GM12878 (cell line): ENCODE results near the gene IGSF6. TPM values are rescaled to one million over a fixed set of nuclear protein-coding genes. Genes with fewer than 3 reads are reported as not detected.
A peak's percentile ranks its signal among the peaks of the same experiment; 100 is the strongest.

Experiments
- ETV6 ChIP-seq, 2 experiments: fragments of 450-650 bp in 1 of 2; IDR thresholded peaks in 1 of 2; conservative IDR thresholded peaks in 1 of 2; 2 replicates each; pipeline ENCODE4 v1.6.1; 2014; ENCODE audit warnings: antibody characterized with exemption in 1 of 2, borderline replicate concordance in 1 of 2, low read depth in 1 of 2, mild to moderate bottlenecking in 1 of 2, moderate library complexity in 1 of 2
- EZH2 ChIP-seq: IDR thresholded peaks from 2 replicates; pipeline ENCODE4 v1.6.1; 2012; ENCODE audit warnings: low read depth, mild to moderate bottlenecking, control low read depth, inconsistent platforms, low read length, borderline replicate concordance; ENCODE audit not compliant: control insufficient read depth
- HCFC1 ChIP-seq: fragments of 150-350 bp; IDR thresholded peaks from 2 replicates; pipeline ENCODE4 v1.6.1; 2014; ENCODE audit warnings: low read length
- IKZF1 ChIP-seq: fragments of 450-650 bp; conservative IDR thresholded peaks from 2 replicates; pipeline ENCODE4 v1.6.1; 2017; ENCODE audit warnings: antibody characterized with exemption, mild to moderate bottlenecking
- IKZF2 ChIP-seq, 2 experiments: fragments of 450-650 bp; IDR thresholded peaks; 2 replicates each; pipeline ENCODE4 v1.6.1; 2017; ENCODE audit warnings: mild to moderate bottlenecking in 2 of 2, moderate library complexity in 2 of 2
- MTA2 ChIP-seq: fragments of 450-650 bp; IDR thresholded peaks from 2 replicates; pipeline ENCODE4 v1.6.1; 2016; ENCODE audit warnings: low read depth, mild to moderate bottlenecking, moderate library complexity
- NBN ChIP-seq: fragments of 450-650 bp; IDR thresholded peaks from 2 replicates; pipeline ENCODE4 v1.6.1; 2016
- POLR2A ChIP-seq: IDR thresholded peaks from 2 replicates; pipeline ENCODE4 v1.6.1; 2011; ENCODE audit warnings: low read depth, mild to moderate bottlenecking, low read length
- SMARCA5 ChIP-seq: fragments of 450-650 bp; IDR thresholded peaks from 2 replicates; pipeline ENCODE4 v1.6.1; 2017; ENCODE audit warnings: mild to moderate bottlenecking
- SUZ12 ChIP-seq: fragments of 200-600 bp; sonication (generic); IDR thresholded peaks from one replicate; pipeline ENCODE4 v1.6.1; 2018; ENCODE audit warnings: antibody characterized with exemption, mild to moderate bottlenecking; ENCODE audit not compliant: unreplicated experiment
- TCF12 ChIP-seq: IDR thresholded peaks from 2 replicates; pipeline ENCODE4 v1.6.1; 2011; ENCODE audit warnings: low read depth, mild to moderate bottlenecking, low read length
- ZNF24 ChIP-seq: fragments of 450-650 bp; IDR thresholded peaks from 2 replicates; pipeline ENCODE4 v1.6.1; 2017; ENCODE audit warnings: antibody characterized with exemption, mild to moderate bottlenecking
- polyA plus RNA-seq, 11 experiments: library from polyadenylated mRNA; depleted of rRNA in 4 of 11; unstranded in 6 of 11; stranded (reverse) in 5 of 11; fragments of >200 nt; fragmentation: Nextera tagmentation in 4 of 11; fragmentation: Illumina TruSeq in 1 of 11; extraction: Ambion mirVana in 4 of 11; extraction: Trizol in 1 of 11; gene quantifications; 1 replicate in 1 of 11; 2 replicates in 10 of 11; pipeline versions ENCODE4 v1.2.1 to v1.2.3, GENCODE V29; 2011 to 2016; ENCODE audit warnings: inconsistent platforms in 2 of 11, missing spikeins in 2 of 11, low read depth in 1 of 11
- total RNA-seq, 4 experiments: library from RNA; depleted of rRNA in 3 of 4; stranded (reverse); fragments of >200 nt in 3 of 4; fragmentation: Illumina TruSeq in 1 of 4; extraction: Trizol in 1 of 4; gene quantifications; 2 replicates each; pipeline versions ENCODE4 v1.2.1 to v1.2.3, GENCODE V29; 2013 to 2021
- TF ChIP-seq, protein P1 (sequence below): fragments of 450-650 bp; IDR thresholded peaks from 2 replicates; pipeline ENCODE4 v1.6.1; 2016; ENCODE audit warnings: mild to moderate bottlenecking, moderate library complexity, borderline replicate concordance
- TF ChIP-seq, protein P2 (sequence below): IDR thresholded peaks from 2 replicates; pipeline ENCODE4 v1.6.1; 2012; ENCODE audit warnings: low read depth, low read length, improper control_type of control experiment
- TF ChIP-seq, protein P3 (sequence below): fragments of 450-650 bp; formaldehyde crosslinking; IDR thresholded peaks from 2 replicates; pipeline ENCODE4 v1.5.0; 2022; ENCODE audit warnings: mild to moderate bottlenecking, missing genetic modification characterization
- TF ChIP-seq, protein P4 (sequence below): fragments of 450-650 bp; IDR thresholded peaks from 2 replicates; pipeline ENCODE4 v1.6.1; 2014; ENCODE audit warnings: mild to moderate bottlenecking

The IGSF6 gene
- total and polyA plus RNA-seq, 10 of the 15 experiments (the other 5 are each of a cell fraction or from before 2014, with no cell fraction given): 0.32 to 1.2 (median 0.72) TPM

DNA sequence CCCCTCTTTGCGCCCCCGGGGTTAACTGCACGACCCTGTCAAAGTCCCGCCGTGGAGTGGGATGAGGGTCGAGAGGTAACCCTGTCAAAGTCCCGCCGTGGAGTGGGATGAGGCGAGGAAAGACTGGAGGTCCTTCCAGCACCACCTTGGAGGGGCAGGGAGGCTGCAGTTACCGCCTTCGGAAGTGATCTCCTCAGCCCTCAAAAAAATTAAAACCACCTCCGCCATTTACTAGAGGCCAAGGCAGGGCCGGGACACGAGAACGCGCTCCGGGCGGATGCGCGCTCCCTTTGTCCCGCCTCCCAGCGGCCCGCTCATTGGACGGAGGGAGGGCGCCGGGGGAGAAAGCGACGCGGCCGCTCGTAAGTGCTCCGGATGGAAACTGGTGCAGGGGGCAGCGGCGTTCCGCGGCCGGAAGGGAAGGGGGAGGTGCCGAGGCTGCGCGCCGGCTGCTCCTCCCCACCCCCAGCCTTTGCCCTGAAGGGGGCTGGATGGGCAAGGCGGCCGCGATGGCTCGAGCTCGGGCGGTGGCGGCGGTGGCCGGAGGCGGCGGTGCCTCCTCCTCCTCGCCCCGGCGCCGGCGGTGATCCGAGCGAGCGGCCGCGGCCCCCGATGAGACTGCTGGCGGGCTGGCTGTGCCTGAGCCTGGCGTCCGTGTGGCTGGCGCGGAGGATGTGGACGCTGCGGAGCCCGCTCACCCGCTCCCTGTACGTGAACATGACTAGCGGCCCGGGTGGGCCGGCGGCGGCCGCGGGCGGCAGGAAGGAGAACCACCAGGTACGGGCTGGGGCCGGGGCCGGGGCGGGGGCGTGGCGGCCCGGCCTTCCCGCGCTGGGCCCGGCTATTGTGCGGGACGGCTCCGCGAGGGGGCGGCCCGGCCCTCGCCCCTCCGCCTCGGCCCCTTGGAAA, 53.0 kb downstream of the IGSF6 start, which contains the start of gene METTL9 (continued):
- TF ChIP-seq, protein P1, sequence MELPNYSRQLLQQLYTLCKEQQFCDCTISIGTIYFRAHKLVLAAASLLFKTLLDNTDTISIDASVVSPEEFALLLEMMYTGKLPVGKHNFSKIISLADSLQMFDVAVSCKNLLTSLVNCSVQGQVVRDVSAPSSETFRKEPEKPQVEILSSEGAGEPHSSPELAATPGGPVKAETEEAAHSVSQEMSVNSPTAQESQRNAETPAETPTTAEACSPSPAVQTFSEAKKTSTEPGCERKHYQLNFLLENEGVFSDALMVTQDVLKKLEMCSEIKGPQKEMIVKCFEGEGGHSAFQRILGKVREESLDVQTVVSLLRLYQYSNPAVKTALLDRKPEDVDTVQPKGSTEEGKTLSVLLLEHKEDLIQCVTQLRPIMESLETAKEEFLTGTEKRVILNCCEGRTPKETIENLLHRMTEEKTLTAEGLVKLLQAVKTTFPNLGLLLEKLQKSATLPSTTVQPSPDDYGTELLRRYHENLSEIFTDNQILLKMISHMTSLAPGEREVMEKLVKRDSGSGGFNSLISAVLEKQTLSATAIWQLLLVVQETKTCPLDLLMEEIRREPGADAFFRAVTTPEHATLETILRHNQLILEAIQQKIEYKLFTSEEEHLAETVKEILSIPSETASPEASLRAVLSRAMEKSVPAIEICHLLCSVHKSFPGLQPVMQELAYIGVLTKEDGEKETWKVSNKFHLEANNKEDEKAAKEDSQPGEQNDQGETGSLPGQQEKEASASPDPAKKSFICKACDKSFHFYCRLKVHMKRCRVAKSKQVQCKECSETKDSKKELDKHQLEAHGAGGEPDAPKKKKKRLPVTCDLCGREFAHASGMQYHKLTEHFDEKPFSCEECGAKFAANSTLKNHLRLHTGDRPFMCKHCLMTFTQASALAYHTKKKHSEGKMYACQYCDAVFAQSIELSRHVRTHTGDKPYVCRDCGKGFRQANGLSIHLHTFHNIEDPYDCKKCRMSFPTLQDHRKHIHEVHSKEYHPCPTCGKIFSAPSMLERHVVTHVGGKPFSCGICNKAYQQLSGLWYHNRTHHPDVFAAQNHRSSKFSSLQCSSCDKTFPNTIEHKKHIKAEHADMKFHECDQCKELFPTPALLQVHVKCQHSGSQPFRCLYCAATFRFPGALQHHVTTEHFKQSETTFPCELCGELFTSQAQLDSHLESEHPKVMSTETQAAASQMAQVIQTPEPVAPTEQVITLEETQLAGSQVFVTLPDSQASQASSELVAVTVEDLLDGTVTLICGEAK: peak; percentile 98
- TF ChIP-seq, protein P2, sequence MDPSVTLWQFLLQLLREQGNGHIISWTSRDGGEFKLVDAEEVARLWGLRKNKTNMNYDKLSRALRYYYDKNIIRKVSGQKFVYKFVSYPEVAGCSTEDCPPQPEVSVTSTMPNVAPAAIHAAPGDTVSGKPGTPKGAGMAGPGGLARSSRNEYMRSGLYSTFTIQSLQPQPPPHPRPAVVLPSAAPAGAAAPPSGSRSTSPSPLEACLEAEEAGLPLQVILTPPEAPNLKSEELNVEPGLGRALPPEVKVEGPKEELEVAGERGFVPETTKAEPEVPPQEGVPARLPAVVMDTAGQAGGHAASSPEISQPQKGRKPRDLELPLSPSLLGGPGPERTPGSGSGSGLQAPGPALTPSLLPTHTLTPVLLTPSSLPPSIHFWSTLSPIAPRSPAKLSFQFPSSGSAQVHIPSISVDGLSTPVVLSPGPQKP: peak; percentile 86
- no peak; a peak in 1 of 4 replicates for TF ChIP-seq IKZF2 (IDR thresholded peaks at IDR 0.05)
- peak; percentile 90 for TF ChIP-seq HCFC1
- TF ChIP-seq, protein P3, sequence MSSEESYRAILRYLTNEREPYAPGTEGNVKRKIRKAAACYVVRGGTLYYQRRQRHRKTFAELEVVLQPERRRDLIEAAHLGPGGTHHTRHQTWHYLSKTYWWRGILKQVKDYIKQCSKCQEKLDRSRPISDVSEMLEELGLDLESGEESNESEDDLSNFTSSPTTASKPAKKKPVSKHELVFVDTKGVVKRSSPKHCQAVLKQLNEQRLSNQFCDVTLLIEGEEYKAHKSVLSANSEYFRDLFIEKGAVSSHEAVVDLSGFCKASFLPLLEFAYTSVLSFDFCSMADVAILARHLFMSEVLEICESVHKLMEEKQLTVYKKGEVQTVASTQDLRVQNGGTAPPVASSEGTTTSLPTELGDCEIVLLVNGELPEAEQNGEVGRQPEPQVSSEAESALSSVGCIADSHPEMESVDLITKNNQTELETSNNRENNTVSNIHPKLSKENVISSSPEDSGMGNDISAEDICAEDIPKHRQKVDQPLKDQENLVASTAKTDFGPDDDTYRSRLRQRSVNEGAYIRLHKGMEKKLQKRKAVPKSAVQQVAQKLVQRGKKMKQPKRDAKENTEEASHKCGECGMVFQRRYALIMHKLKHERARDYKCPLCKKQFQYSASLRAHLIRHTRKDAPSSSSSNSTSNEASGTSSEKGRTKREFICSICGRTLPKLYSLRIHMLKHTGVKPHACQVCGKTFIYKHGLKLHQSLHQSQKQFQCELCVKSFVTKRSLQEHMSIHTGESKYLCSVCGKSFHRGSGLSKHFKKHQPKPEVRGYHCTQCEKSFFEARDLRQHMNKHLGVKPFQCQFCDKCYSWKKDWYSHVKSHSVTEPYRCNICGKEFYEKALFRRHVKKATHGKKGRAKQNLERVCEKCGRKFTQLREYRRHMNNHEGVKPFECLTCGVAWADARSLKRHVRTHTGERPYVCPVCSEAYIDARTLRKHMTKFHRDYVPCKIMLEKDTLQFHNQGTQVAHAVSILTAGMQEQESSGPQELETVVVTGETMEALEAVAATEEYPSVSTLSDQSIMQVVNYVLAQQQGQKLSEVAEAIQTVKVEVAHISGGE: peak; percentile 94
- peak in 1 of 2 experiments; percentile 70; a peak in 1 of 4 replicates for TF ChIP-seq ETV6 (conservative IDR thresholded peaks at IDR 0.05 in 1 of 2, IDR thresholded peaks at IDR 0.05 in 1 of 2; ENCODE audit: borderline replicate concordance in 1 of 2, low read depth in 1 of 2)
- TF ChIP-seq TCF12: peak; percentile 88
- TF ChIP-seq NBN: peak; percentile 80
- no peak for TF ChIP-seq SUZ12
- TF ChIP-seq IKZF1: peak; percentile 93
- no peak; the same call in 1 of the 2 replicates for TF ChIP-seq SMARCA5
- no peak; the same call in 1 of the 2 replicates for TF ChIP-seq MTA2
- peak; percentile 89 for TF ChIP-seq POLR2A
- TF ChIP-seq, protein P4, sequence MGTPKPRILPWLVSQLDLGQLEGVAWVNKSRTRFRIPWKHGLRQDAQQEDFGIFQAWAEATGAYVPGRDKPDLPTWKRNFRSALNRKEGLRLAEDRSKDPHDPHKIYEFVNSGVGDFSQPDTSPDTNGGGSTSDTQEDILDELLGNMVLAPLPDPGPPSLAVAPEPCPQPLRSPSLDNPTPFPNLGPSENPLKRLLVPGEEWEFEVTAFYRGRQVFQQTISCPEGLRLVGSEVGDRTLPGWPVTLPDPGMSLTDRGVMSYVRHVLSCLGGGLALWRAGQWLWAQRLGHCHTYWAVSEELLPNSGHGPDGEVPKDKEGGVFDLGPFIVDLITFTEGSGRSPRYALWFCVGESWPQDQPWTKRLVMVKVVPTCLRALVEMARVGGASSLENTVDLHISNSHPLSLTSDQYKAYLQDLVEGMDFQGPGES: peak; percentile 63; the same call in 1 of the 2 replicates
- peak; percentile 27; the same call in 1 of the 2 replicates for TF ChIP-seq ZNF24
- TF ChIP-seq EZH2: no peak
